Inferior parietal cortex (tissue), 1 donor: ENCODE measurements around the gene PROK1.
A peak's percentile ranks its signal among the peaks of the same experiment; 100 is the strongest.
"Not testable (repeated sequence)": the region's sequence is repeated elsewhere in the genome, so short reads cannot be mapped to it uniquely, and the experiment has no call there.

Experiments used
- DNase-seq: peaks from one replicate; pipeline ENCODE4 v3.0.0-alpha.2; 2016; ENCODE audit errors: extremely low spot score

Gene PROK1

GRCh38 chr1:110450929-110451328 is at the start of gene PROK1:
TSS of gene PROK1 (plus strand) at chr1:110451149. CDS start at chr1:110451217, 68 bp downstream.
- no peak for DNase-seq

DNA sequence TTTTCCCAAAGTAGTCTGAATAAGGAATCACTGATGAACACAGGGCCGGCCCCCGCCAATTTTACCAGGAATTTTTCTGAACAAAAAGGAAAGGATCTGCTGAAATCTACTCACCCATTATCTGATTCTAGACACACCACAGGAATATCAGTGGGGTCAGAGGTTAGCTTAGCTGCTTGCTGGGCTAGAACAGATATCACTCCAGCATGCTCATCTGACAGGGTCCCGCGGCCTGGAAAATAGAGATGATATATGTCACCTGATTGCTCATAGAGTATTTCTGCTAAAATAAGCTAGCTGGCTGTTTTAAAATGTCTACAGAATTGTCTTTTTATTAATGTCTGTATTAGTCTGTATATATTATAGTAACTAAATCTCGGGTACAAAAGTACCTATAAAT is 47.1 kb upstream of the PROK1 start:
- DNase-seq = no peak

DNA sequence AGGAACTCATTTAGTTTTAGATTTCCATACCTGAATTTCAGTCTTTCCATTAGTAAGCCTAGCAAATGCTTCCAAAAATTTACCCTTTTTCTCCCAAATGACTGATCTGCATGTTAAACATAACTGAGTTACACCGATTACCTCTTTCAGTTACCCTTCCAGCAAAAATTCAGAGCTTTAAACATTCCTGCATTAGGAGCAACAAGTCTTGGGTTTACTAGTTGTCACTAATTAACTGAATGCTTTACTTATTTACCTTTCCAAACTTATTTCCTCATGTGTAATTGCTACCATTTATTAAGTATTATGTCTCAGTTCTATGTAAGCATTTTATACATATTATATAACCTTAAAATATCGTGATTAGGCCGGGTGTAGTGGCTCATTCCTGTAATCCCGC is 46.5 kb upstream of the PROK1 start:
- DNase-seq = no peak

DNA sequence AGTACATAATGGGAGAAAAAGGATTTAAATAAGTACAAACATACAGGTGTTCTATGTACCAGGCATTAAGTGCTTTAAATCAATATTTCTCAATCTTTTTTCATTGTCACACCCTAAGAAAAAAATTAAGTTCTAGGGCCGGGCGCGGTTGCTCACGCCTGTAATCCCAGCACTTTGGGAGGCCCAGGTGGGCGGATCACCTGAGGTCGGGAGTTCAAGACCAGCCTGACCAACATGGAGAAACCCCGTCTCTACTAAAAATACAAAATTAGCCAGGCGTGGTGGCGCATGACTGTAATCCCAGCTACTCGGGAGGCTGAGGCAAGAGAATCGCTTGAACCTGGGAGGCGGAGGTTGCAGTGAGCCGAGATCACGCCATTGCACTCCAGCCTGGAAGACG is 44.5 kb upstream of the PROK1 start:
- not testable (repeated sequence) for DNase-seq

GRCh38 chr1:110407260-110408210 is 43.4 kb upstream of the PROK1 start, which contains the start of gene LAMTOR5:
TSS of gene LAMTOR5 (minus strand) at chr1:110407694. CDS start at chr1:110407620, 74 bp downstream.
- peak; percentile 95 for DNase-seq

- no peak for DNase-seq
These were observed 42.5 kb upstream of the PROK1 start for GRCh38 chr1:110408488-110408887.

GRCh38 chr1:110409316-110409715 is 41.6 kb upstream of the PROK1 start:
- DNase-seq = no peak

DNA sequence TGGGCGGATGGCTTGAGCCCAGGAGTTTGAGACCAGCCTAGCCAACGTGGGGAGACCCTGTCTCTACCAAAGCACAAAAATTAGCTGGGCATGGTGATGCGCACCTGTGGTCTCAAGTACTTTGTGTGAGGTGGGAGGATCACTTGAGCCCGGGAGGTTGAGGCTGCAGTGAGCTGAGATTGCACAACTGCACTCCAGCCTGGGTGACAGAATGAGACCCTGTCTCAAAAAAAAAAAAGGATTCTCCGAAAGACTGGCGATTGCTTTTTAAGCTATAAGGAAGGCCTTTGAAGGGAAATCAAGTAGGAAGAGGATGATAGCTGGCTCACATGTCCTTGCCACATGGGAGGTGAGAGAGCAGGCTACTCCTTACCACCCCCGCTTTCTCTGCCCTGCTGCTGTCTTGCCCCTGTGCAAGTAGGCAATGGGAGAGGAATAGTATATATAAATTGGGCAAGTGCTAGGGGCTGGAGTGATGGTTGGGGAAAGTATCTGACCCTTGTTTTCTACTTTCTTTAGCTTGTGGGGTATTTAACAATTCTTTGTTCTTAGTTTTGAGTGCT is 39.7 kb upstream of the PROK1 start:
- no peak for DNase-seq

DNA sequence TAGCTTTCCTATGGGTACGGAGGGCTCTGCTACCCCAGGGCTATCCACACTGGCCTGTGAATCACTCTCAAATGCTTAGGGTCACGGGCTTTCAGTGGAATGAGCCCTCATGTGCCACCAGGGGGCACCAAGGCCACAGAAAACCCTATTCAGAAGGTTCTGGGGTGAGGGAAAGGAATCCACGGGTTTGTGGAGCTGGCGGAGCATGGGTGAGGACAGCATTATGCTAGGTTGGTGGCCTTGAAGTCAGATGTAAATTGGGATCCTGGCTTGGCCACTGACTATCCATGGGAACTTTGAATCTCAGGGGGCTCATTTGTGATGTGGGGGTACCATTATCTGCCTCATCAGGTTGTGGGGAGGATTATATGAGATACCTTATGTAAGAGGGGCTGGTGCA is 38.4 kb upstream of the PROK1 start:
- DNase-seq = peak; percentile 86

DNA sequence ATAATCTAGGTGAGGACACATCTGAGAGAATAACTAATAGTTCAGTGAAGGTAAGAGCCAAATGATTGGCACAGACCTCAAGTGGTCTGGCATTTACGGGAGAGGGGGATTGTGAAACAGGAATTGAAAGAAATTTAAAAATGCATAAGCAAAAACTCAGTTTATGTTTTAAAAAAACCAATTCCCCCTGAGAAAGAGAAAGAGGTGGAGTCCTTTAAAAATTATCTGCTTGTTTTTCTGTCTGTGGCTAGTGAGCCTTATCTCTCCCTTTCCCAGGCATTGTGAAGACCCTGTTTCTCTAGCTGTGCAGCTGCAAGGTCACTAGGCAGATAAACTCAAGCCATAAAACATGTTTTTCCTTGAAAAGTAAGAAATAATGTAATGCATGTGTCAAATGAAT is 37.9 kb upstream of the PROK1 start:
- not testable (repeated sequence) for DNase-seq

DNA sequence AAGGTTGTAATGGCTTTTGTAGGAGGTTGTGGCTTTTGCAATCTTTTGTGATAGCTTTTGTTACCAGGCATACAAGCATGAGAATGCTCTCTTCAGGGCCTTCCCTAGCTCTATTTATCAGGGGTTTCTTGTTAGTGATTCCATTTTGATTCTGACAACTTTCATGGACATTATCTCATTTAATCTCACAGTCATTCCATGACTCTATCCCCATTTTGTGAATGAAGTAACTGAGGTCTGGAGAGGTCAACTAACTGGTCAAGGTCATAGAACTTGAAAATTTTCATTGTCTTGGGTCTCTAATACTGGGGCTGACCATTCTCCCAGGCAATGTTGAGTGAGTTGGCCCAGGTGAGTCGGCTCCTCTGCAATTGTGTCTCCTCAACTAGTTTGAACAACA is 32.2 kb upstream of the PROK1 start:
- DNase-seq = no peak

- DNase-seq = no peak
These were observed 30.8 kb upstream of the PROK1 start for GRCh38 chr1:110420023-110420662.

- no peak for DNase-seq
These were observed 29.8 kb upstream of the PROK1 start for GRCh38 chr1:110420874-110421793.

GRCh38 chr1:110424699-110425611 is 26.0 kb upstream of the PROK1 start:
- DNase-seq = no peak

GRCh38 chr1:110425612-110426152 is 25.3 kb upstream of the PROK1 start:
- no peak for DNase-seq

GRCh38 chr1:110426854-110427253 is 24.1 kb upstream of the PROK1 start:
- DNase-seq = no peak

- no peak for DNase-seq
These were observed 22.0 kb upstream of the PROK1 start for GRCh38 chr1:110428946-110429345.

DNA sequence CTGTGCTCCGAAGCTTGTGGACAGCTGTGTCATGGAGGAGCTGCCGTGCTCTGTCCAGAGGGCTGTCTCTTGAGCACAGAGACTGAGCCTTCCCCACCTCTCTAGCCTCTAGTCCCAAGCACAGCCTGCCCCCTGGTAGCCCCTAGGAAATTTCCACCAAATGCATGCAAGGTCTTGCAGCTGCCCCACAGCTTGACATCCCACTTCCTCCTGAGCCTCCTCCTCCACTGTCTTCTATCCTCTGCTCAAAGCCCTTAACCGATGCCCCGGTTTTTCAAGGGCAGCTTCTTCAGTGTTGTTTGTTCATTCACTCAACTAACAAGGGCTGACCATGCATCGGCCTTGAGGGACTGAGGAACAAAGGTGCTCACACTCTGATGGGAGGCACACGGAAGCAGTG is 20.6 kb upstream of the PROK1 start:
- DNase-seq = no peak

DNA sequence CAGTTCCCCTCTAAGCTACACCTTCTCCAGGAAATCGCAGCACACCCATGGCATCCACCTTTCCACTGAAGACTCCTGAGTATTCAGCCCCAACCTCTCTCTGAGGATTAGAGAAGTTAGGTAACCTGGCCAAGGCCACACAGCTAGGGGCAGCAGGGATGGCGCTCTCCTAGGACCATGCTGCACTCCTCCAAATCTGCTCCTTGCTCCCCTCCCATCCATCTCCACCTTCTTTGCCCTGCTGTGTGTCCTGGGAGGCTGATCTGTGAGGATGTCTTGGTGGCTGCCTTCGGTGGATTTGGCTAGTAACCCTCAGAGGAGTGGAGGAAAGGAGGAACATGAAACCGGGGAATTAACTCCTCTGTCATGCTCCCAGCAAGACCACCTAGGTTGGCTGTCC is 20.0 kb upstream of the PROK1 start:
- no peak for DNase-seq

DNA sequence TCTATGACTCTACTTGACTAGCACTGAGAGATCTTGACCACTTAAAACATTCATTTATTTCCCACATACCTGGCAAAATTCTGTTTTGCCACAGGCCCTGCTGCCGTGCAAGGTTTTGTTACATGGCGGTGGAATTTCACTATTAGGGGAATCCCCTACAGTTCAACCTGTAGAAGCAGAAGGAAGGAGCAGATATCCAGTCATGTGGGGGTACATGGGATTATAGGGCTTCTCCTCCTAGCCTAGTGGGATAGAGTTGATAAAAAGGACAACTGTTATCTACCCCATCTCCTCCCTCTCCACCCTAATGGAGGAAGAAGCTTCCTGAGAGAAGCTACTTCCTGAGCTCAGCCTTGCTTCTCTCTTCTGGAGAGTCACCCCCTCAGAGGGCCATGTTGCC is 17.7 kb upstream of the PROK1 start:
- no peak for DNase-seq
